Activated effector memory CD4-positive, alpha-beta T cell treated with anti-CD3 and anti-CD28 coated beads, Interleukin-2, amount 50 U/mL, for 16 hours (primary cell): Measurements from ENCODE around the gene ALPI.

Experiments used
- DNase-seq: peaks from one replicate; pipeline ENCODE4 v3.0.0-alpha.2; 2020

Gene ALPI

GRCh38 chr2:232465061-232465460, 9.1 kb downstream of the ALPI start:
- no peak for DNase-seq

- DNase-seq: no peak
Measured at GRCh38 chr2:232466221-232466620, 10.3 kb downstream of the ALPI start.

GRCh38 chr2:232473467-232473890, 17.5 kb downstream of the ALPI start:
- DNase-seq: no peak

GRCh38 chr2:232476045-232476444, 20.1 kb downstream of the ALPI start:
- no peak for DNase-seq

- peak; percentile 58 for DNase-seq
Measured at GRCh38 chr2:232476791-232477190, 20.8 kb downstream of the ALPI start.

GRCh38 chr2:232477751-232478510, 22.0 kb downstream of the ALPI start:
- peak; percentile 56 for DNase-seq

GRCh38 chr2:232478571-232479340, 22.8 kb downstream of the ALPI start:
- DNase-seq: peak; percentile 50

- no peak for DNase-seq
Measured at GRCh38 chr2:232479341-232480200, 23.6 kb downstream of the ALPI start.

- peak; percentile 41 for DNase-seq
Measured at GRCh38 chr2:232480201-232481190, 24.5 kb downstream of the ALPI start.

- peak; percentile 45 for DNase-seq
Measured at GRCh38 chr2:232481322-232482140, 25.6 kb downstream of the ALPI start.

- DNase-seq: peak; percentile 46
Measured at GRCh38 chr2:232482301-232483238, 26.6 kb downstream of the ALPI start.

- DNase-seq: peak; percentile 55
Measured at GRCh38 chr2:232483311-232483922, 27.5 kb downstream of the ALPI start.

GRCh38 chr2:232483923-232484627, 28.1 kb downstream of the ALPI start:
- peak; percentile 61 for DNase-seq

- DNase-seq: peak; percentile 49
Measured at GRCh38 chr2:232484628-232485347, 28.8 kb downstream of the ALPI start.

GRCh38 chr2:232485348-232485756, 29.4 kb downstream of the ALPI start:
- DNase-seq: no peak

- DNase-seq: peak; percentile 47
Measured at GRCh38 chr2:232485757-232486557, 30.0 kb downstream of the ALPI start.
